ENCODE results near the gene GPX2. TPM values are rescaled to one million over a fixed set of nuclear protein-coding genes. Genes with fewer than 3 reads are reported as not detected.
A peak's percentile ranks its signal among the peaks of the same experiment; 100 is the strongest.

Gene GPX2
- polyA plus RNA-seq, 3 donors = not detected

DNA sequence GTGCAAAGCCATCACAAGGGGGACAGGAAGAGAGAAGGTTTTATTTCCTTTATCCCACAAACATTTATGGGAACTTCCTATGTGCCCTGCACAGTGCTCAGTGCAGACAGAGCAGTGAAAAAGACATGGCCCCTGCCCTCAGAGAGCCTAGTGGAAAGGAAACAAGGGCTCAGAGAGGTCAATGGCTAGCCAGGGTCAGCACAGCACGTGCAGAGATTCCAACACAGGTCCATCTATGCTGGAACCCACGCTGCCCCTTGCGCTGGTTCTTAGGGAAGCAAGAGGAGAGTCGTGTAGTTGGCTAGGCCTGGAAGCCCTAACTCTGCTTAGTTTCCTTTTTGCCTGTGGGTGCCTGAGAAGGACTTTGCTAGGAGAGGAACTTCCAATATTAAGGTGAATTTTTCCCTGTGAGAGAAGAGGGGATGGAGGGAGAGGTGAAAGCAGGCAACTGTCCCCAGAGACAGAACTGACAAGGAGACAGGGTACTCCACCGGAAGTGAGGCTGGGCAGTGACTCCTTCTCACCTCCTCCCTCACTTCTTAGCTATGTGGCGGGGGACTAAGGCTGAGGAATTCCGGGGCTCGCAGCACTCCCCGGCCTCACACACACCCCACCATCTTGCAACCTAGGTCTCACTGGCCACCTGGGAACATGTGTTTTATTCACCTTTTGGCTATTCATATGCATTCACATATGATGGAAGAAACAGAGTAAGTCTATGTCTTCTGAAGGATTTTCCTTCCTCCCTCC is 12.1 kb upstream of the GPX2 start:
- Histone ChIP-seq H3K36me3 (replicated peaks in 1 of 2; ENCODE audit: control insufficient read depth in 1 of 2, insufficient read depth in 2 of 2, low read length in 2 of 2) (no peaks in the 10 kb centered on the region), H3K27me3 (ENCODE audit: control insufficient read depth in 2 of 2, insufficient read depth in 2 of 2, low read length in 2 of 2) (no peaks in the 10 kb centered on the region), H4K20me1 (ENCODE audit: insufficient read depth, low read length) (no peaks in the 10 kb centered on the region), H3K27ac (ENCODE audit: low read depth in 1 of 2, low read length in 2 of 2) (no peak overlapping the region), H3K4me2 (replicated peaks; ENCODE audit: extremely low read depth, low read length, poor library complexity, severe bottlenecking) (no peak overlapping the region), H2AFZ (ENCODE audit: insufficient read depth, low read depth, low read length, poor library complexity, severe bottlenecking) (no peak overlapping the region), H3K79me2 (ENCODE audit: insufficient read depth, low read length) (no peaks in the 10 kb centered on the region), H3K4me1 (ENCODE audit: control insufficient read depth in 1 of 2, insufficient read depth in 2 of 2, low read length in 2 of 2) (no peaks in the 10 kb centered on the region), H3K9me3 (replicated peaks in 1 of 2; ENCODE audit: control insufficient read depth in 1 of 2, insufficient read depth in 1 of 2, low read length in 2 of 2) (no peaks in the 10 kb centered on the region), H3K9ac (ENCODE audit: insufficient read depth, low read length, poor library complexity, severe bottlenecking) (no peak overlapping the region), H3K4me3 (replicated peaks in 1 of 3; ENCODE audit: low read depth in 2 of 3, low read length in 3 of 3) (no peak overlapping the region)
- H3K9me3 Mint-ChIP-seq = peaks cover 0 to 1% (median 0%) of the 10 kb centered on the region in 7 donors
- WGBS (ENCODE audit: insufficient coverage) = 95% methylated on average over 5 of the region's 9 CpGs
- peak overlapping the region in 1 of 7 donors; percentile 39 for H3K27ac Mint-ChIP-seq
- TF ChIP-seq, protein P1, sequence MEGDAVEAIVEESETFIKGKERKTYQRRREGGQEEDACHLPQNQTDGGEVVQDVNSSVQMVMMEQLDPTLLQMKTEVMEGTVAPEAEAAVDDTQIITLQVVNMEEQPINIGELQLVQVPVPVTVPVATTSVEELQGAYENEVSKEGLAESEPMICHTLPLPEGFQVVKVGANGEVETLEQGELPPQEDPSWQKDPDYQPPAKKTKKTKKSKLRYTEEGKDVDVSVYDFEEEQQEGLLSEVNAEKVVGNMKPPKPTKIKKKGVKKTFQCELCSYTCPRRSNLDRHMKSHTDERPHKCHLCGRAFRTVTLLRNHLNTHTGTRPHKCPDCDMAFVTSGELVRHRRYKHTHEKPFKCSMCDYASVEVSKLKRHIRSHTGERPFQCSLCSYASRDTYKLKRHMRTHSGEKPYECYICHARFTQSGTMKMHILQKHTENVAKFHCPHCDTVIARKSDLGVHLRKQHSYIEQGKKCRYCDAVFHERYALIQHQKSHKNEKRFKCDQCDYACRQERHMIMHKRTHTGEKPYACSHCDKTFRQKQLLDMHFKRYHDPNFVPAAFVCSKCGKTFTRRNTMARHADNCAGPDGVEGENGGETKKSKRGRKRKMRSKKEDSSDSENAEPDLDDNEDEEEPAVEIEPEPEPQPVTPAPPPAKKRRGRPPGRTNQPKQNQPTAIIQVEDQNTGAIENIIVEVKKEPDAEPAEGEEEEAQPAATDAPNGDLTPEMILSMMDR (IDR thresholded peaks at IDR 0.05) = no peak
- DNase-seq = no peak
- no peak overlapping the region for H3K4me3 Mint-ChIP-seq
- H3K27me3 Mint-ChIP-seq (ENCODE audit: low read depth in 3 of 3) = no peaks in the 10 kb centered on the region
- intact Hi-C loops (cut with micrococcal nuclease) = no loop called here
- H3K36me3 Mint-ChIP-seq = peaks cover 10 to 16% of the 10 kb centered on the region in 2 donors
- no peaks in the 10 kb centered on the region for H3K4me1 Mint-ChIP-seq

DNA sequence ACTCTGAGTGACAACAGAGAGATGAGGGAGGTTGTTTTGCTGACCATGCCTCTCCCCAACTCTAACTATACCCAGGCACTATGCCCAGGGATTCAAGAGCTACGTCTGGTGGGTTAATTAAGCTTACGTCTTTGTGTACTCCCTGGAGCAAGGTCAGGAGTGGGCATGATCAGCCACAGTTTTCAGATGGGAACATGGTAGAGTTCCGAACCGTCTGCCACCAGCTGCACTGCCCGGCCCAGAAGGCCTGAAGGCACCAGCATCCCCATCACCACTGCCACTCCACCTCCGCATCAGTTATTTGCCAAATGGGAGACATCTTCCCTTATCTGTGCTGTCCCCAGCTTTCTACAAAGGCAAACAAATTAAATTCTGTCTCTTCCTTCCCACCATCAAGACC is 11.1 kb upstream of the GPX2 start:
- H3K36me3 ChIP-seq (replicated peaks in 1 of 2; ENCODE audit: control insufficient read depth in 1 of 2, insufficient read depth in 2 of 2, low read length in 2 of 2) = peaks cover 0 to 3% of the 10 kb centered on the region in 2 donors
- no peaks in the 10 kb centered on the region for H3K9me3 ChIP-seq (replicated peaks in 1 of 2; ENCODE audit: control insufficient read depth in 1 of 2, insufficient read depth in 1 of 2, low read length in 2 of 2)
- H3K27me3 ChIP-seq (ENCODE audit: control insufficient read depth in 2 of 2, insufficient read depth in 2 of 2, low read length in 2 of 2) = no peaks in the 10 kb centered on the region
- no peaks in the 10 kb centered on the region for H3K27me3 Mint-ChIP-seq (ENCODE audit: low read depth in 3 of 3)
- TF ChIP-seq, protein P1 (IDR thresholded peaks at IDR 0.05) = no peak
- no peaks in the 10 kb centered on the region for H3K79me2 ChIP-seq (ENCODE audit: insufficient read depth, low read length)
- H3K4me1 ChIP-seq (ENCODE audit: control insufficient read depth in 1 of 2, insufficient read depth in 2 of 2, low read length in 2 of 2) = no peaks in the 10 kb centered on the region
- no peaks in the 10 kb centered on the region for H3K4me1 Mint-ChIP-seq
- peaks cover 0 to 1% (median 0%) of the 10 kb centered on the region in 7 donors for H3K9me3 Mint-ChIP-seq
- H3K27ac Mint-ChIP-seq = no peak overlapping the region
- H4K20me1 ChIP-seq (ENCODE audit: insufficient read depth, low read length) = no peaks in the 10 kb centered on the region
- peaks cover 12 to 18% of the 10 kb centered on the region in 2 donors for H3K36me3 Mint-ChIP-seq
- DNase-seq = no peak
- H3K9ac ChIP-seq (ENCODE audit: insufficient read depth, low read length, poor library complexity, severe bottlenecking) = no peak overlapping the region
- intact Hi-C loops (cut with micrococcal nuclease) = no loop called here
- no peak overlapping the region for H3K4me2 ChIP-seq (replicated peaks; ENCODE audit: extremely low read depth, low read length, poor library complexity, severe bottlenecking)
- no peak overlapping the region for H3K27ac ChIP-seq (ENCODE audit: low read depth in 1 of 2, low read length in 2 of 2)
- H3K4me3 Mint-ChIP-seq = no peak overlapping the region
- H3K4me3 ChIP-seq (replicated peaks in 1 of 3; ENCODE audit: low read depth in 2 of 3, low read length in 3 of 3) = no peak overlapping the region
- WGBS (ENCODE audit: insufficient coverage) = 100% methylated on average over 6 of the region's 6 CpGs
- no peak overlapping the region for H2AFZ ChIP-seq (ENCODE audit: insufficient read depth, low read depth, low read length, poor library complexity, severe bottlenecking)
